ENCODE results near the gene CEP128.

The CEP128 gene

GRCh38 chr14:80609055-80609454, 332.5 kb downstream of the CEP128 start:
- no peaks in the 10 kb centered on the region for H3K36me3 ChIP-seq (ENCODE audit: insufficient read depth, low read length)
- no peak for TF ChIP-seq FOXP2 (optimal IDR thresholded peaks at IDR 0.05; ENCODE audit: control extremely low read depth, extremely low read length, insufficient read depth)
- no peak for TF ChIP-seq POLR2AphosphoS5 (IDR thresholded peaks at IDR 0.05; ENCODE audit: borderline replicate concordance, low read depth, low read length)
- no peak for TF ChIP-seq EZH2 (IDR thresholded peaks at IDR 0.05)
- no peak overlapping the region for H3K27ac ChIP-seq

GRCh38 chr14:80608563-80608962, 333.0 kb downstream of the CEP128 start:
- H3K27ac ChIP-seq: no peak overlapping the region

More at GRCh38 chr14:80609055-80609454, 332.5 kb downstream of the CEP128 start:
- DNase-seq (ENCODE audit: low read depth, low spot score): no peak
- no peak overlapping the region for H3K9ac ChIP-seq (ENCODE audit: insufficient read length)
- no peak overlapping the region for H3K4me3 ChIP-seq
- H3K9me3 ChIP-seq (ENCODE audit: low read depth, low read length): no peaks in the 10 kb centered on the region

GRCh38 chr14:80607430-80608190, 333.9 kb downstream of the CEP128 start:
- no peak for DNase-seq (ENCODE audit: low read depth, low spot score)
- Histone ChIP-seq H3K27ac (no peak overlapping the region), H3K4me3 (no peak overlapping the region), H3K36me3 (ENCODE audit: insufficient read depth, low read length) (no peaks in the 10 kb centered on the region), H3K9me3 (ENCODE audit: low read depth, low read length) (no peaks in the 10 kb centered on the region), H3K9ac (ENCODE audit: insufficient read length) (no peak overlapping the region)
- TF ChIP-seq FOXP2 (optimal IDR thresholded peaks at IDR 0.05; ENCODE audit: control extremely low read depth, extremely low read length, insufficient read depth): no peak
- TF ChIP-seq POLR2AphosphoS5 (IDR thresholded peaks at IDR 0.05; ENCODE audit: borderline replicate concordance, low read depth, low read length): no peak
- no peak for TF ChIP-seq EZH2 (IDR thresholded peaks at IDR 0.05)

More at GRCh38 chr14:80608563-80608962, 333.0 kb downstream of the CEP128 start:
- no peak for TF ChIP-seq EZH2 (IDR thresholded peaks at IDR 0.05)
- TF ChIP-seq POLR2AphosphoS5 (IDR thresholded peaks at IDR 0.05; ENCODE audit: borderline replicate concordance, low read depth, low read length): no peak
- TF ChIP-seq FOXP2 (optimal IDR thresholded peaks at IDR 0.05; ENCODE audit: control extremely low read depth, extremely low read length, insufficient read depth): no peak
- no peak for DNase-seq (ENCODE audit: low read depth, low spot score)
- Histone ChIP-seq H3K9me3 (ENCODE audit: low read depth, low read length) (no peaks in the 10 kb centered on the region), H3K4me3 (no peak overlapping the region), H3K9ac (ENCODE audit: insufficient read length) (no peak overlapping the region), H3K36me3 (ENCODE audit: insufficient read depth, low read length) (no peaks in the 10 kb centered on the region)

- H3K27ac ChIP-seq: no peak overlapping the region
- no peaks in the 10 kb centered on the region for H3K36me3 ChIP-seq (ENCODE audit: insufficient read depth, low read length)
- H3K9ac ChIP-seq (ENCODE audit: insufficient read length): no peak overlapping the region
- H3K4me3 ChIP-seq: no peak overlapping the region
- no peaks in the 10 kb centered on the region for H3K9me3 ChIP-seq (ENCODE audit: low read depth, low read length)
- no peak for DNase-seq (ENCODE audit: low read depth, low spot score)
- TF ChIP-seq POLR2AphosphoS5 (IDR thresholded peaks at IDR 0.05; ENCODE audit: borderline replicate concordance, low read depth, low read length) (no peak), EZH2 (IDR thresholded peaks at IDR 0.05) (no peak), FOXP2 (optimal IDR thresholded peaks at IDR 0.05; ENCODE audit: control extremely low read depth, extremely low read length, insufficient read depth) (no peak)
Observed at GRCh38 chr14:80606347-80606772, 335.2 kb downstream of the CEP128 start.

- Histone ChIP-seq H3K27ac (no peak overlapping the region), H3K4me3 (no peak overlapping the region), H3K9me3 (ENCODE audit: low read depth, low read length) (no peaks in the 10 kb centered on the region), H3K36me3 (ENCODE audit: insufficient read depth, low read length) (no peaks in the 10 kb centered on the region), H3K9ac (ENCODE audit: insufficient read length) (no peak overlapping the region)
- TF ChIP-seq EZH2 (IDR thresholded peaks at IDR 0.05) (no peak), FOXP2 (optimal IDR thresholded peaks at IDR 0.05; ENCODE audit: control extremely low read depth, extremely low read length, insufficient read depth) (no peak), POLR2AphosphoS5 (IDR thresholded peaks at IDR 0.05; ENCODE audit: borderline replicate concordance, low read depth, low read length) (no peak)
- no peak for DNase-seq (ENCODE audit: low read depth, low spot score)
Observed at GRCh38 chr14:80605536-80605935, 336.0 kb downstream of the CEP128 start.

GRCh38 chr14:80602946-80603345, 338.6 kb downstream of the CEP128 start:
- no peak for DNase-seq (ENCODE audit: low read depth, low spot score)
- H3K36me3 ChIP-seq (ENCODE audit: insufficient read depth, low read length): no peaks in the 10 kb centered on the region
- no peak overlapping the region for H3K4me3 ChIP-seq
- H3K9me3 ChIP-seq (ENCODE audit: low read depth, low read length): no peaks in the 10 kb centered on the region
- no peak for TF ChIP-seq EZH2 (IDR thresholded peaks at IDR 0.05)
- TF ChIP-seq POLR2AphosphoS5 (IDR thresholded peaks at IDR 0.05; ENCODE audit: borderline replicate concordance, low read depth, low read length): no peak
- TF ChIP-seq FOXP2 (optimal IDR thresholded peaks at IDR 0.05; ENCODE audit: control extremely low read depth, extremely low read length, insufficient read depth): no peak
- no peak overlapping the region for H3K9ac ChIP-seq (ENCODE audit: insufficient read length)
- H3K27ac ChIP-seq: no peak overlapping the region

- Histone ChIP-seq H3K9ac (ENCODE audit: insufficient read length) (no peak overlapping the region), H3K4me3 (no peak overlapping the region), H3K36me3 (ENCODE audit: insufficient read depth, low read length) (no peaks in the 10 kb centered on the region), H3K27ac (no peak overlapping the region), H3K9me3 (ENCODE audit: low read depth, low read length) (no peaks in the 10 kb centered on the region)
- DNase-seq (ENCODE audit: low read depth, low spot score): no peak
- TF ChIP-seq EZH2 (IDR thresholded peaks at IDR 0.05): no peak
- TF ChIP-seq POLR2AphosphoS5 (IDR thresholded peaks at IDR 0.05; ENCODE audit: borderline replicate concordance, low read depth, low read length): no peak
- TF ChIP-seq FOXP2 (optimal IDR thresholded peaks at IDR 0.05; ENCODE audit: control extremely low read depth, extremely low read length, insufficient read depth): no peak
Observed at GRCh38 chr14:80587096-80587724, 354.3 kb downstream of the CEP128 start.

- Histone ChIP-seq H3K4me3 (no peak overlapping the region), H3K9ac (ENCODE audit: insufficient read length) (no peak overlapping the region), H3K27ac (no peak overlapping the region)
Observed at GRCh38 chr14:80586131-80586530, 355.4 kb downstream of the CEP128 start.

More at GRCh38 chr14:80586131-80586530, 355.4 kb downstream of the CEP128 start:
- Histone ChIP-seq H3K36me3 (ENCODE audit: insufficient read depth, low read length) (no peaks in the 10 kb centered on the region), H3K9me3 (ENCODE audit: low read depth, low read length) (no peaks in the 10 kb centered on the region)
- TF ChIP-seq EZH2 (IDR thresholded peaks at IDR 0.05) (no peak), POLR2AphosphoS5 (IDR thresholded peaks at IDR 0.05; ENCODE audit: borderline replicate concordance, low read depth, low read length) (no peak), FOXP2 (optimal IDR thresholded peaks at IDR 0.05; ENCODE audit: control extremely low read depth, extremely low read length, insufficient read depth) (no peak)
- DNase-seq (ENCODE audit: low read depth, low spot score): no peak
